Measurements from ENCODE around the gene TLE2. TPM values are rescaled to one million over a fixed set of nuclear protein-coding genes. Genes with fewer than 3 reads are reported as not detected.

Gene TLE2
- total and polyA plus RNA-seq, 5 donors from 2014 or later: 3.1 to 9.3 (median 4.2) TPM

GRCh38 chr19:3026768-3027167 is 2.3 kb downstream of the TLE2 start:
- H3K4me3 Mint-ChIP-seq: peak overlapping the region in 1 of 4 donors; percentile 64

GRCh38 chr19:3025549-3025886 is 3.6 kb downstream of the TLE2 start:
- Mint-ChIP-seq H3K27ac (no peak overlapping the region), H3K9me3 (peaks cover 0 to 4% (median 0%) of the 10 kb centered on the region in 7 donors), H3K36me3 (no peaks in the 10 kb centered on the region), H3K27me3 (peaks cover 5% of the 10 kb centered on the region), H3K4me3 (peak overlapping the region in 2 of 4 donors; percentile 54 to 63), H3K4me1 (peaks cover 0 to 46% (median 9%) of the 10 kb centered on the region in 4 donors)
- peaks cover 30% of the 10 kb centered on the region for H3K4me1 ChIP-seq (ENCODE audit: control insufficient read depth, insufficient read depth, low read length, poor library complexity, severe bottlenecking)
- H3K4me3 ChIP-seq (ENCODE audit: low read depth, low read length): no peak overlapping the region
- H3K36me3 ChIP-seq (ENCODE audit: control insufficient read depth, insufficient read depth, low read length): no peaks in the 10 kb centered on the region
- H3K9me3 ChIP-seq (ENCODE audit: control insufficient read depth in 2 of 2, low read length in 2 of 2): no peaks in the 10 kb centered on the region
- peaks cover 5% of the 10 kb centered on the region for H3K27me3 ChIP-seq (ENCODE audit: control insufficient read depth, insufficient read depth, low read length)
- DNase-seq: no peak
- no peak overlapping the region for H3K27ac ChIP-seq (ENCODE audit: insufficient read depth, low read length, poor library complexity, severe bottlenecking)
- ATAC-seq (ENCODE audit: low read depth in 2 of 2): no peak

More at GRCh38 chr19:3026768-3027167, 2.3 kb downstream of the TLE2 start:
- peaks cover 0 to 49% (median 9%) of the 10 kb centered on the region in 4 donors for H3K4me1 Mint-ChIP-seq
- Histone ChIP-seq H3K27me3 (ENCODE audit: control insufficient read depth, insufficient read depth, low read length) (peaks cover 5% of the 10 kb centered on the region), H3K4me1 (ENCODE audit: control insufficient read depth, insufficient read depth, low read length, poor library complexity, severe bottlenecking) (peaks cover 30% of the 10 kb centered on the region), H3K27ac (ENCODE audit: insufficient read depth, low read length, poor library complexity, severe bottlenecking) (no peak overlapping the region), H3K36me3 (ENCODE audit: control insufficient read depth, insufficient read depth, low read length) (no peaks in the 10 kb centered on the region), H3K9me3 (ENCODE audit: control insufficient read depth in 2 of 2, low read length in 2 of 2) (no peaks in the 10 kb centered on the region), H3K4me3 (ENCODE audit: low read depth, low read length) (no peak overlapping the region)
- DNase-seq (no peak), ATAC-seq (ENCODE audit: low read depth in 2 of 2) (no peak)
- peaks cover 0 to 4% (median 0%) of the 10 kb centered on the region in 7 donors for H3K9me3 Mint-ChIP-seq
- H3K36me3 Mint-ChIP-seq: no peaks in the 10 kb centered on the region
- peaks cover 5% of the 10 kb centered on the region for H3K27me3 Mint-ChIP-seq
- H3K27ac Mint-ChIP-seq: no peak overlapping the region

- Histone ChIP-seq H3K9me3 (ENCODE audit: control insufficient read depth in 2 of 2, low read length in 2 of 2) (no peaks in the 10 kb centered on the region), H3K4me1 (ENCODE audit: control insufficient read depth, insufficient read depth, low read length, poor library complexity, severe bottlenecking) (peaks cover 30% of the 10 kb centered on the region), H3K27me3 (ENCODE audit: control insufficient read depth, insufficient read depth, low read length) (peaks cover 5% of the 10 kb centered on the region), H3K27ac (ENCODE audit: insufficient read depth, low read length, poor library complexity, severe bottlenecking) (no peak overlapping the region), H3K4me3 (ENCODE audit: low read depth, low read length) (no peak overlapping the region), H3K36me3 (ENCODE audit: control insufficient read depth, insufficient read depth, low read length) (no peaks in the 10 kb centered on the region)
- Mint-ChIP-seq H3K4me1 (peaks cover 0 to 42% (median 7%) of the 10 kb centered on the region in 4 donors), H3K9me3 (peaks cover 0 to 4% (median 0%) of the 10 kb centered on the region in 7 donors), H3K36me3 (no peaks in the 10 kb centered on the region), H3K27ac (no peak overlapping the region), H3K4me3 (peak overlapping the region in 3 of 4 donors; percentile 54 to 67 (median 56)), H3K27me3 (peaks cover 5% of the 10 kb centered on the region)
- peak; percentile 27 to 54 for ATAC-seq (ENCODE audit: low read depth in 2 of 2)
- DNase-seq: peak in 1 of 3 donors; percentile 49
Observed at GRCh38 chr19:3024870-3025548, 4.1 kb downstream of the TLE2 start.

GRCh38 chr19:3024509-3024869 is 4.6 kb downstream of the TLE2 start:
- Mint-ChIP-seq H3K36me3 (no peaks in the 10 kb centered on the region), H3K27me3 (peaks cover 1% of the 10 kb centered on the region), H3K4me3 (peak overlapping the region in 3 of 4 donors; percentile 56 to 83 (median 67)), H3K9me3 (peaks cover 0 to 4% (median 0%) of the 10 kb centered on the region in 7 donors), H3K27ac (no peak overlapping the region), H3K4me1 (peaks cover 0 to 36% (median 7%) of the 10 kb centered on the region in 4 donors)
- Histone ChIP-seq H3K4me1 (ENCODE audit: control insufficient read depth, insufficient read depth, low read length, poor library complexity, severe bottlenecking) (peaks cover 27% of the 10 kb centered on the region), H3K36me3 (ENCODE audit: control insufficient read depth, insufficient read depth, low read length) (no peaks in the 10 kb centered on the region), H3K27ac (ENCODE audit: insufficient read depth, low read length, poor library complexity, severe bottlenecking) (no peak overlapping the region), H3K27me3 (ENCODE audit: control insufficient read depth, insufficient read depth, low read length) (peaks cover 5% of the 10 kb centered on the region), H3K9me3 (ENCODE audit: control insufficient read depth in 2 of 2, low read length in 2 of 2) (no peaks in the 10 kb centered on the region), H3K4me3 (ENCODE audit: low read depth, low read length) (no peak overlapping the region)
- DNase-seq (peak in 1 of 3 donors; percentile 61), ATAC-seq (ENCODE audit: low read depth in 2 of 2) (no peak)

GRCh38 chr19:3020321-3020960 is 8.6 kb downstream of the TLE2 start:
- H3K36me3 Mint-ChIP-seq: no peaks in the 10 kb centered on the region
- H3K27ac ChIP-seq (ENCODE audit: insufficient read depth, low read length, poor library complexity, severe bottlenecking): no peak overlapping the region
- H3K4me1 ChIP-seq (ENCODE audit: control insufficient read depth, insufficient read depth, low read length, poor library complexity, severe bottlenecking): peaks cover 12% of the 10 kb centered on the region
- H3K4me3 Mint-ChIP-seq: no peak overlapping the region
- H3K4me3 ChIP-seq (ENCODE audit: low read depth, low read length): no peak overlapping the region
- peaks cover 0 to 22% (median 4%) of the 10 kb centered on the region in 4 donors for H3K4me1 Mint-ChIP-seq
- H3K27ac Mint-ChIP-seq: no peak overlapping the region
- no peaks in the 10 kb centered on the region for H3K27me3 ChIP-seq (ENCODE audit: control insufficient read depth, insufficient read depth, low read length)
- ATAC-seq (ENCODE audit: low read depth in 2 of 2) (no peak), DNase-seq (no peak)
- H3K36me3 ChIP-seq (ENCODE audit: control insufficient read depth, insufficient read depth, low read length): no peaks in the 10 kb centered on the region
- H3K9me3 ChIP-seq (ENCODE audit: control insufficient read depth in 2 of 2, low read length in 2 of 2): no peaks in the 10 kb centered on the region
- peaks cover 0 to 4% (median 0%) of the 10 kb centered on the region in 7 donors for H3K9me3 Mint-ChIP-seq
- no peaks in the 10 kb centered on the region for H3K27me3 Mint-ChIP-seq

GRCh38 chr19:3019211-3019854 is 9.7 kb downstream of the TLE2 start:
- Mint-ChIP-seq H3K27me3 (no peaks in the 10 kb centered on the region), H3K36me3 (peaks cover 3% of the 10 kb centered on the region), H3K4me1 (peaks cover 0 to 12% (median 3%) of the 10 kb centered on the region in 4 donors), H3K27ac (no peak overlapping the region), H3K4me3 (no peak overlapping the region), H3K9me3 (no peaks in the 10 kb centered on the region)
- DNase-seq (no peak), ATAC-seq (ENCODE audit: low read depth in 2 of 2) (no peak)
- Histone ChIP-seq H3K27ac (ENCODE audit: insufficient read depth, low read length, poor library complexity, severe bottlenecking) (no peak overlapping the region), H3K4me3 (ENCODE audit: low read depth, low read length) (no peak overlapping the region), H3K4me1 (ENCODE audit: control insufficient read depth, insufficient read depth, low read length, poor library complexity, severe bottlenecking) (peaks cover 1% of the 10 kb centered on the region), H3K36me3 (ENCODE audit: control insufficient read depth, insufficient read depth, low read length) (no peaks in the 10 kb centered on the region), H3K27me3 (ENCODE audit: control insufficient read depth, insufficient read depth, low read length) (no peaks in the 10 kb centered on the region), H3K9me3 (ENCODE audit: control insufficient read depth in 2 of 2, low read length in 2 of 2) (no peaks in the 10 kb centered on the region)

GRCh38 chr19:3017923-3018322 is 11.2 kb downstream of the TLE2 start:
- Mint-ChIP-seq H3K27ac (no peak overlapping the region), H3K4me1 (peaks cover 0 to 3% (median 0%) of the 10 kb centered on the region in 4 donors), H3K4me3 (no peak overlapping the region), H3K9me3 (no peaks in the 10 kb centered on the region), H3K36me3 (peaks cover 7% of the 10 kb centered on the region), H3K27me3 (no peaks in the 10 kb centered on the region)
- no peaks in the 10 kb centered on the region for H3K27me3 ChIP-seq (ENCODE audit: control insufficient read depth, insufficient read depth, low read length)
- no peaks in the 10 kb centered on the region for H3K9me3 ChIP-seq (ENCODE audit: control insufficient read depth in 2 of 2, low read length in 2 of 2)
- H3K36me3 ChIP-seq (ENCODE audit: control insufficient read depth, insufficient read depth, low read length): no peaks in the 10 kb centered on the region
- H3K4me3 ChIP-seq (ENCODE audit: low read depth, low read length): no peak overlapping the region
- H3K4me1 ChIP-seq (ENCODE audit: control insufficient read depth, insufficient read depth, low read length, poor library complexity, severe bottlenecking): no peaks in the 10 kb centered on the region
- DNase-seq (no peak), ATAC-seq (ENCODE audit: low read depth in 2 of 2) (no peak)
- no peak overlapping the region for H3K27ac ChIP-seq (ENCODE audit: insufficient read depth, low read length, poor library complexity, severe bottlenecking)

Data from CD4-positive, CD25-positive, alpha-beta regulatory T cell (primary cell).